Endothelial cell of umbilical vein (primary cell): ENCODE results near the gene SMIM9. TPM values are rescaled to one million over a fixed set of nuclear protein-coding genes. Genes with fewer than 3 reads are reported as not detected.

ENCODE experiments used
- BruUV-seq: library from RNA; stranded (reverse); fragments of 400-500 nt; replicated peaks from 2 replicates; lab custom pipeline; 2021; lab: Mats Ljungman, UMichigan
- CTCF ChIA-PET: fragments of 300-600, 350-600 bp; sonication (Branson Sonifier 250); formaldehyde crosslinking; loops from one replicate; lab custom pipeline; 2021; ENCODE audit warnings: antibody characterized with exemption, inconsistent platforms; lab: Charles Lee
- POLR2A ChIA-PET: fragments of 300-600, 350-600 bp; sonication (Branson Sonifier 250); formaldehyde crosslinking; loops from one replicate; lab custom pipeline; 2021; ENCODE audit warnings: antibody characterized with exemption, inconsistent platforms; lab: Charles Lee
- DNase-seq: peaks from one replicate; pipeline ENCODE4 v3.0.0-alpha.2; 2011; ENCODE audit warnings: low read depth, low spot score
- FAIRE-seq: peaks from 2 replicates; lab custom pipeline; 2011; peaks lifted over from hg19 to GRCh38; lab: Jason Lieb, UNC
- H2AFZ ChIP-seq: 2 replicates; pipeline ENCODE4 v1.6.0; 2012; ENCODE audit warnings: low read depth, low read length, control low read depth, inconsistent platforms
- H3K27ac ChIP-seq: 2 replicates; pipeline ENCODE4 v1.5.1; 2011; ENCODE audit warnings: low read depth, mild to moderate bottlenecking, control low read depth, low read length, moderate library complexity; ENCODE audit not compliant: insufficient read depth
- H3K27me3 ChIP-seq, 2 experiments: 2 replicates each; pipeline versions ENCODE4 v1.6.0 to v1.6.1; 2011; ENCODE audit warnings: low read length in 2 of 2, mixed read lengths in 1 of 2; ENCODE audit not compliant: control insufficient read depth in 2 of 2, insufficient read depth in 2 of 2
- H3K36me3 ChIP-seq, 2 experiments: 2 replicates in 1 of 2; 3 replicates in 1 of 2; pipeline ENCODE4 v1.5.1; 2011; ENCODE audit warnings: low read length in 2 of 2, mild to moderate bottlenecking in 1 of 2, moderate library complexity in 1 of 2; ENCODE audit not compliant: control insufficient read depth in 2 of 2, insufficient read depth in 2 of 2; ENCODE audit errors: extremely low read depth in 1 of 2
- H3K4me1 ChIP-seq: 3 replicates; pipeline ENCODE4 v1.5.1; 2011; ENCODE audit warnings: mild to moderate bottlenecking, low read length; ENCODE audit not compliant: control insufficient read depth, insufficient read depth; ENCODE audit errors: extremely low read depth
- H3K4me2 ChIP-seq: 2 replicates; pipeline ENCODE4 v1.6.1; 2011; ENCODE audit warnings: low read length, control low read depth, mixed read lengths; ENCODE audit not compliant: insufficient read depth
- H3K4me3 ChIP-seq, 3 experiments: fragments of 200-600 bp in 1 of 3; sonication (generic), shearing (Covaris generic) in 1 of 3; replicated peaks in 1 of 3; 2 replicates each; pipeline ENCODE4 v1.5.1; 2011 to 2016; ENCODE audit warnings: control low read depth in 3 of 3, low read length in 3 of 3, mild to moderate bottlenecking in 2 of 3, inconsistent platforms in 1 of 3, low read depth in 1 of 3, moderate library complexity in 1 of 3; ENCODE audit not compliant: insufficient read depth in 1 of 3
- H3K79me2 ChIP-seq: 2 replicates; pipeline ENCODE4 v1.6.0; 2012; ENCODE audit warnings: low read length, inconsistent platforms; ENCODE audit not compliant: control insufficient read depth, insufficient read depth
- H3K9ac ChIP-seq: replicated peaks from 2 replicates; pipeline ENCODE3; 2011; ENCODE audit warnings: low read length, control low read depth; ENCODE audit not compliant: insufficient read depth; ENCODE audit errors: extremely low read depth
- H3K9me1 ChIP-seq: replicated peaks from 3 replicates; pipeline ENCODE4 v1.6.0; 2011; ENCODE audit warnings: mild to moderate bottlenecking, low read length; ENCODE audit not compliant: control insufficient read depth, insufficient read depth; ENCODE audit errors: extremely low read depth
- H3K9me3 ChIP-seq: replicated peaks from 2 replicates; pipeline ENCODE4 v1.5.1; 2012; ENCODE audit warnings: low read length, inconsistent platforms; ENCODE audit not compliant: control insufficient read depth, insufficient read depth
- H4K20me1 ChIP-seq: replicated peaks from 2 replicates; pipeline ENCODE3; 2011; ENCODE audit warnings: mild to moderate bottlenecking, low read length; ENCODE audit not compliant: control insufficient read depth, insufficient read depth; ENCODE audit errors: extremely low read depth
- CTCF ChIP-seq, 2 donors: IDR thresholded peaks; 1 replicate in 1 of 2; 2 replicates in 1 of 2; pipeline ENCODE4 v1.5.1; 2011; ENCODE audit warnings: low read length in 2 of 2, mild to moderate bottlenecking in 2 of 2, moderate library complexity in 2 of 2, control low read depth in 1 of 2, inconsistent platforms in 1 of 2, low read depth in 1 of 2; ENCODE audit not compliant: insufficient read depth in 1 of 2; ENCODE audit errors: extremely low read depth in 1 of 2
- EZH2 ChIP-seq: IDR thresholded peaks from 2 replicates; pipeline ENCODE4 v1.6.1; 2012; ENCODE audit warnings: borderline replicate concordance, low read depth, mild to moderate bottlenecking, moderate library complexity, low read length, inconsistent platforms; ENCODE audit not compliant: severe bottlenecking
- FOS ChIP-seq: IDR thresholded peaks from 2 replicates; pipeline ENCODE4 v1.6.1; 2011; ENCODE audit warnings: mild to moderate bottlenecking, low read length, moderate library complexity, borderline replicate concordance; ENCODE audit not compliant: insufficient read depth
- GATA2 ChIP-seq: IDR thresholded peaks from 2 replicates; pipeline ENCODE4 v1.7.0; 2011; ENCODE audit warnings: low read depth, mild to moderate bottlenecking, moderate library complexity, mixed read lengths, low read length; ENCODE audit not compliant: insufficient read length, insufficient read depth
- JUN ChIP-seq: IDR thresholded peaks from 2 replicates; pipeline ENCODE4 v1.6.1; 2011; ENCODE audit warnings: borderline replicate concordance, low read depth; ENCODE audit not compliant: insufficient read length, insufficient read depth
- MAX ChIP-seq: IDR thresholded peaks from 2 replicates; pipeline ENCODE4 v1.6.1; 2011; ENCODE audit not compliant: insufficient read depth, insufficient read length
- MYC ChIP-seq: IDR thresholded peaks from one replicate; pipeline ENCODE4 v1.6.1; 2011; ENCODE audit warnings: mild to moderate bottlenecking, low read depth, low read length
- POLR2A ChIP-seq: IDR thresholded peaks from 2 replicates; pipeline ENCODE4 v1.6.1; 2012; ENCODE audit warnings: low read depth, mild to moderate bottlenecking, control low read depth, low read length
- POLR2AphosphoS5 ChIP-seq: IDR thresholded peaks from 2 replicates; pipeline ENCODE4 v1.6.1; 2012; ENCODE audit warnings: low read depth, mild to moderate bottlenecking, control low read depth, low read length, moderate library complexity; ENCODE audit not compliant: insufficient read depth
- dilution Hi-C: fragments of 300-500 bp; cut with MboI; formaldehyde crosslinking; loops from one replicate; pipeline ENCODE4 v1.15.0; 2019; ENCODE audit warnings: low sequenced_read_pairs; ENCODE audit not compliant: extremely low pct_ligation_motif_present
- intact Hi-C: fragments of 100-400 bp; cut with micrococcal nuclease; formaldehyde crosslinking; loops from one replicate; pipeline ENCODE4 v1.10.0; 2022
- polyA plus RNA-seq, 4 experiments: library from polyadenylated mRNA; depleted of rRNA in 3 of 4; stranded (reverse) in 3 of 4; unstranded in 1 of 4; fragments of >200 nt; gene quantifications; 2 replicates each; pipeline versions ENCODE4 v1.2.1 to v1.2.3, GENCODE V29; 2011 to 2012; ENCODE audit warnings: missing spikeins in 1 of 4
- total RNA-seq: library from RNA; stranded (reverse); gene quantifications from 2 replicates; pipeline ENCODE4 v1.2.3, GENCODE V29; 2021

SMIM9 gene
- total and polyA plus RNA-seq, 2 donors (not counting 3 experiments of a cell fraction or from before 2014, with no cell fraction given): not detected

- intact Hi-C loops: no loop called here
- H3K27ac ChIP-seq: no peak overlapping the region
- no peak overlapping the region for H2AFZ ChIP-seq
- dilution Hi-C loops: no loop called here
- FAIRE-seq (no peak), DNase-seq (no peak)
- no peak overlapping the region for H3K4me3 ChIP-seq
- H3K9me1 ChIP-seq: no peaks in the 10 kb centered on the region
- CTCF ChIA-PET: no interaction called here
- H4K20me1 ChIP-seq: no peaks in the 10 kb centered on the region
- no TSS peak for BruUV-seq
- no peaks in the 10 kb centered on the region for H3K4me1 ChIP-seq
- POLR2A ChIA-PET: no interaction called here
- H3K9me3 ChIP-seq: no peaks in the 10 kb centered on the region
- H3K27me3 ChIP-seq: no peaks in the 10 kb centered on the region
- no peaks in the 10 kb centered on the region for H3K36me3 ChIP-seq
- TF ChIP-seq MYC: no peak
- no peak for TF ChIP-seq FOS
- TF ChIP-seq CTCF (IDR thresholded peaks at IDR 0.05; ENCODE audit: extremely low read depth in 1 of 2, insufficient read depth in 1 of 2, low read depth in 1 of 2, low read length in 2 of 2): no peak
- H3K79me2 ChIP-seq: no peaks in the 10 kb centered on the region
- no peak overlapping the region for H3K9ac ChIP-seq
- no peak overlapping the region for H3K4me2 ChIP-seq
Measured at GRCh38 chrX:154813801-154814200, 20.7 kb downstream of the SMIM9 start.

- H3K79me2 ChIP-seq: no peaks in the 10 kb centered on the region
- no peaks in the 10 kb centered on the region for H3K4me1 ChIP-seq
- intact Hi-C loops (no loop called here), dilution Hi-C loops (no loop called here)
- no peak for DNase-seq
- no peaks in the 10 kb centered on the region for H3K9me1 ChIP-seq
- no peak overlapping the region for H2AFZ ChIP-seq
- ChIA-PET POLR2A (no interaction called here), CTCF (interaction anchor here (1.4 kb wide), 1 partner anchor 64 kb away, joined by 4 read pairs; no protein-coding TSS in a partner anchor)
- TF ChIP-seq POLR2A (no peak), POLR2AphosphoS5 (no peak), MAX (no peak), FOS (no peak), MYC (no peak), EZH2 (no peak), CTCF (IDR thresholded peaks at IDR 0.05; ENCODE audit: extremely low read depth in 1 of 2, insufficient read depth in 1 of 2, low read depth in 1 of 2, low read length in 2 of 2) (no peak), GATA2 (no peak), JUN (no peak)
- no peaks in the 10 kb centered on the region for H3K27me3 ChIP-seq
- no peak overlapping the region for H3K4me3 ChIP-seq
- BruUV-seq: no TSS peak
- H3K27ac ChIP-seq: no peak overlapping the region
- H3K4me2 ChIP-seq: no peak overlapping the region
- H3K9ac ChIP-seq: no peak overlapping the region
- FAIRE-seq: no peak
- H3K9me3 ChIP-seq: no peaks in the 10 kb centered on the region
- no peaks in the 10 kb centered on the region for H4K20me1 ChIP-seq
- H3K36me3 ChIP-seq: no peaks in the 10 kb centered on the region
Measured at GRCh38 chrX:154812341-154813101, 21.9 kb downstream of the SMIM9 start.
